HG02885 (cell line): Measurements from ENCODE around the gene P3H1.

Experiments used
- ATAC-seq: cut with Tn5 transposase; IDR thresholded peaks from one replicate; pipeline ENCODE4 v1.9.1; 2021; ENCODE audit warnings: mild to moderate bottlenecking; ENCODE audit not compliant: unreplicated experiment, poor library complexity

The P3H1 gene

DNA sequence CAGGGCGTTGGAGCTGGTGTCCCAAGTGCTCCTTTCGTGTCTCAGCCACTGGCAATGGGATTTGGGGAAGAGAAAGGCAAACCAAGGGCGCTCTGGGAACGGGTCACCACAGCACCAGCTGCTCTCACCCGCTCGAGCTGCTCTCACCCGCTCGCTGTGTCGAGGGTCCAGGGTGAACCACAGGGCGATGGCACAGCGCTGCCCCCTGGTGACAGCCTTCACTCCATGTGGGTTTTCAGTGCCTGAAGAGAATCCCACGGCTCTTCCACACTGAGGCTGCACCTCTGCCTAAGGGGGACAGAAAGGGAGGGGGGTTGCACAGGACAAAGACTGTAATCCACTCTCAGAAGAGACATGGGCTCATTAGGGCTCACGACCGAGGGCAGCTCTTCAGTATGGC is 19.7 kb downstream of the P3H1 start:
- no peak for ATAC-seq

DNA sequence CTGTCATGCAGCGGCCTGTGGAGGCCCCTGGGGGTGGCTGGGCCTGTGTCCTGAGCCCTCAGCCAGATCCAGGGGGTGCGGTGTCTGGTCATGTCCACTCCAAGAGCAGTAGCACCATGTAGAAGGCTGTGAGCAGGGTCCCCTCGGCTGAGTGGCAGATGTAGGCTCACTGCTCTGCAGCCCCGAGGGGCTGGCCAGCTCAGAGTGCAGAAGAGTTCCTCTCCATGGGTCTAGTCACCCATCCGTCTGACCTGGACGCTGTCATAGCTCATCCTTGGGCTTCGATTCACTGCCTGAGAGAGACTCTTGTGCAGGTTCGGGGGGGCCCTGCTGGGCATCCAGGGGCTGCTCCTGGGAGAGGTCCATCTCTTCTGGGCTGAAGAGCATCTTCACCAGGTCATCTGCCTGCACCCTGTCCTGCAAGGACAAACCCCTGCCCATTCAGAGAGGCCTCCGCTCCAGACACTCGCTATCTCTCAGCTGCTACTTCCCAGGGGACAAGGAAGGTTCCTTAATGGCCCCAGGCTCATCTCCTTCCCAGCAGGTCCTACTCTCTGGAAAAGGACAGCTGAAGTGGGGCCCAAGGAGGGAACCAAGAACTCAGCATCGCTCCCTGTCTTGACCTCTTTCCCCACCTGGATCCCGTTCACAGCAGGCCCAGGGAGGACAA is 20.3 kb downstream of the P3H1 start:
- ATAC-seq = no peak

DNA sequence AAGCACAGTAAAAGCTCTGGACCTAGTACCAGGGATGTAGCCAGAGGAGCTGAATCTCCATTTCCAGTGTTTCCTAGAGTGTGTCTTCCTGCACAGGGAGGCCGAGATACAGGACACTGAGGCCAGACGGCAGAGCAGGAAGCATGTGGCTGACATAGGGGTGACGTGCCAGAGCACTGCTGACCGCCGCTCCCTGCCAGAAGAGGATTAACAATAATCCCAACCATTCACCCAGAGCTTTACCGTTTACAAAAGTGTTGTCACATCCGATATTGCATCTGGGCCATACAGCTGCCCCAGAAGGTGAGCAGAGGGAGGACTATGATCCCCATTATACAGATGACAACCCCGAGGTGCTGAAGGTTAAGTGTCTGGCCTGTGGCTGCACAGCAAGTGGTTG is 21.0 kb downstream of the P3H1 start:
- no peak for ATAC-seq

DNA sequence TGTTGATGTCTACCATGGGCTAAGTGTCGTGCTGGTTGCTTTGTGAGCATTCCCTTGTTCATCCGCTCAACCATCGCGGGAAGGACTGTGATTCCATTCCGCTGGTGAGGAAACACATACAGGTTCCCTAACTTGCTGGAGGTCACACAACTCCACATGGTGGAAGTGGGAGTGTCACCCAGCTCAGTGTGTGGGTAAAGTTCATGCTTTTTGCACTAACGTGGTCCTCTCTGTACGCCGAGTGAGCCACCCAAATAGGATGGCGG is 22.7 kb downstream of the P3H1 start:
- ATAC-seq = no peak

DNA sequence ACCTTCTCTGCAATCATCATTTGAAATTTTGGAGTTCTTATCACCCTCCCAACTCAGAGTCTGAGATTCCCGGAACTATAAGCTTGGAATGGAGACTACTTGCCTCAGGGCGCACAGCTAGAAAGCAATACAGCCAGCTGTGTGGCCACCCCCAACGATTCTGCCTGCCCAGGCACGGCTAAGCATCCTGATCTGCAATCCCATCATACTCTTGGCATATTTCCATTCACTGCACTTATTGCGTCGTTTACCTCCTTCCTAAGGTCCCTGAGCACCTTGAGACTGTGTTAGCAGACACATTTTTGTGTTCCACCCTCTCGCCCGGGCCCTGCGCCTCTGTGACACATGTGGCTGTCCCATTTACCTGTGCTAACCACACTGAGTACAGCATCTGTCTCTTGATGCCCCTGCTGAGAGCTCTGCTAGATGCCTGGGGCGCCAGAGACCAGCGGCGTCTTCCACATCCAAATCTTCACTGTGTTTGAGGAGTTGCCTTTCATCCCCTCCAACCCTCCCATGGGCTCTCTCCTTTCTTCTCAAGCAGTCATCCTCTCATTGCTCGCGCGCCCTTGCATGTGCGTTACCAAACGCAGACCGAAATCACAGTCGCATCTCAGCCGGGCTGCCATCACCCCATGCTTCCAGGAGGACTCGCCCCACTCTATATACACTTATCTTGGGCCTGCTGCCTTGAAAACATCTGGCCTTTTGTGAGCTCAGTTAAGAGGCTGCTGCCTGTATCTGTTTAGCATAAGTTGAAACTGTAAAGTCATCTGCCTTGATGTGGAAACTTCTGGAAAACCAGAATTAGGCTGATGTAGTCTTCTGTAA is 23.3 kb downstream of the P3H1 start:
- ATAC-seq = no peak

DNA sequence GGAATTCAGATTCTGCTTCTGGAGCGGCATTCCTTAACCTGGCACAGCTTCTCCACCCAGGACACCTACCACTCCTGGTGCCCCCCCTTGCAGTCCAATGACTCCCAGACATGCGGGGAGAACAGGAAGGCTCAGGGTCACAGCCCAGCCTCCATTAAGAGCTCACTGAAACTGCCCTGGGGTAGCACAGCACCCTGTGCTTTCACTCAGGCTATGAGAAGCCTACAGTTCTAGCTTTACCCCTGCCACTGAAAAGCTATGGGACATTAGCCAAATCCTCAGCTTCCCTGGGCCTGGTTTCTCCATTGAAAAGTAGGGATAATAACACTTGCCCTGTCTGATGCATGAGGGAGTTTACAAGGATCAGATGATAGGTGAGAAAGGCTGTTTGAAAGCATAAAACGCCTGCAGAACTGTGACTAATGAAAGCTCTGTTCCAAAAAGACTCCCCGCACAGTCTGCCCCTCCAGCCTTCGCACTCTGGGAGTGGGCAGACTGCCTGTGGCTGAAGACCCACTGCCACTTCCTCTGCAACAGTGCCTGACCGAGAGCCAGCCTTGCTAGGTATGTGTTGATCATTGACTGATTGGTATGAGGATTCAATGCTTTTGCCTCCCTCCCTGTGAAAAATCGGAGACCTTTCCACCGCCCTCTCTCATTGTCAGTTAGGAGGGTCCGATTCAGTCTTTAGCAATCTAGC is 24.1 kb downstream of the P3H1 start:
- no peak for ATAC-seq

DNA sequence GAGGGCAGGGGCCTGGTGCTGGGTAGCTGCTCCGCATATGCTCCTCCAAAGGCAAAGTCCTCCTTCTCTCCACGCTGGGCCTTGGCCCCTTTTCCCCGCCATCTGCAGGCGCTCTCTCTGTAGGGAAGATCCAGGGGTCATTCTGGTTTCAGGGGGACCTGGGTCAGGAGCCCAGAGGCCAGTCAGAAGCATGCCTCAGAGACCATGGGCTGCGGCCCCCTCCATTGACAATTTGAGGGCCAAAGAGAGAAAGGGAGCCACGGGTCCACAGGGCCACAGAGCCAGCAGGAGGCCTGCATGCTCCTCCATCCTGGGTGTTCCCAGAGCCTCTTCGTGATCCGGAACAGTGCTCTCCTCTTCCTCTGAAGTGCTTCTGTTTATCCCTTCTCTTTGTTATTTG is 24.7 kb downstream of the P3H1 start:
- no peak for ATAC-seq

DNA sequence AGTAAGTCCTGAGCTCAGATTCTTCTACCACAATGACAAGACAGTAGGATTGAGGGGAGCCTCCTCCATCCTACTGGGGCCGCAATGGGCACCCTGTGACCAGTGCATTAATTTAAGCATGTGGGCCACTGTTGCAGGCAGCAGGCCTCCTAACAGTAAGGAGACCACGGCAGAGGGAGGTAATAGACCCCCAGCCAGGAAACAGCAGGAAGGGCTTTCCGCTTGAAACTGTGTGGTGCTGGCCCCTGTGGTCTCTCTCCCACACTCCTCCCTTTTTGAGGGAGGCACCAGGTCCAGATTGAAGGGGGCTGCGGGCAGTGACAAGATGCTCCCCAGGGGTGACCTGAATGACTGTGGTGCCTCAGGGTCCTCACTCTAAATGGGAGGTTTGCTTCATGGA is 25.1 kb downstream of the P3H1 start:
- ATAC-seq = no peak

DNA sequence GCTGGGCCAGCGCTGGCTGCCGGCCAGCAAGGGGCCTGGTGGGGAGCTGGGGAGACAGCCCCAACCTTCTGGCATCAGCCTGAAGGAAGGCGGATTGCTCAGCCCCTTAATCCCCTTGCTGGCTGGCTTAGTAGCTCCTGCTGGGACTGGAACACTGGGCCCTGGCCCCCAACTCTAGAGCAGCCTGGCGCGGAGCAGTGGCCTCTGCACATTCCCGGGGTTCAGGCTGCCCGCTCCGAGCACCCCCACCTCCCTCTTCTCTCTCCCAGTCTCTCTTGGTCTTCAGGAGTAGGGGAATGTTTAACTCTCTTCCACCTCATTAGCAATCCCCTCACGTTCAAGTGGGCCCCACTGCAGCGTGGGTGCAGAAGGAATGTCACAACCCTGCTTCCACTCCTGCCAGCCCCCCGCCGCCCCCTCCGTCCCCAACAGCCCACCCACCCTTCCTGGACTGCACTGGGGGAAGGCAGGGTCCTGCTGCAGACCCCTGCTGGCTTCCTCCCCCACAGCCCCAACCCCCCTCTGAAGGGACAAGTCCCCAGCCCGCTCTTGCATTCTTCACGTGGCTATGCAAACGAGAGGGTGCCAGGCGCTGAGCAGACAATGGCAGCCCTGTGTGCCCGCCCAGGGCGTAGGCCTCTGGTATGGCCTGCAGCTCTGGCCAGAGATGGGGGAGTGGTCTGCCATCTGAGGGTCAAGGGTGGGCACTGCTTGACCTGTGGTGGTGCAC is 25.8 kb downstream of the P3H1 start:
- ATAC-seq = no peak

DNA sequence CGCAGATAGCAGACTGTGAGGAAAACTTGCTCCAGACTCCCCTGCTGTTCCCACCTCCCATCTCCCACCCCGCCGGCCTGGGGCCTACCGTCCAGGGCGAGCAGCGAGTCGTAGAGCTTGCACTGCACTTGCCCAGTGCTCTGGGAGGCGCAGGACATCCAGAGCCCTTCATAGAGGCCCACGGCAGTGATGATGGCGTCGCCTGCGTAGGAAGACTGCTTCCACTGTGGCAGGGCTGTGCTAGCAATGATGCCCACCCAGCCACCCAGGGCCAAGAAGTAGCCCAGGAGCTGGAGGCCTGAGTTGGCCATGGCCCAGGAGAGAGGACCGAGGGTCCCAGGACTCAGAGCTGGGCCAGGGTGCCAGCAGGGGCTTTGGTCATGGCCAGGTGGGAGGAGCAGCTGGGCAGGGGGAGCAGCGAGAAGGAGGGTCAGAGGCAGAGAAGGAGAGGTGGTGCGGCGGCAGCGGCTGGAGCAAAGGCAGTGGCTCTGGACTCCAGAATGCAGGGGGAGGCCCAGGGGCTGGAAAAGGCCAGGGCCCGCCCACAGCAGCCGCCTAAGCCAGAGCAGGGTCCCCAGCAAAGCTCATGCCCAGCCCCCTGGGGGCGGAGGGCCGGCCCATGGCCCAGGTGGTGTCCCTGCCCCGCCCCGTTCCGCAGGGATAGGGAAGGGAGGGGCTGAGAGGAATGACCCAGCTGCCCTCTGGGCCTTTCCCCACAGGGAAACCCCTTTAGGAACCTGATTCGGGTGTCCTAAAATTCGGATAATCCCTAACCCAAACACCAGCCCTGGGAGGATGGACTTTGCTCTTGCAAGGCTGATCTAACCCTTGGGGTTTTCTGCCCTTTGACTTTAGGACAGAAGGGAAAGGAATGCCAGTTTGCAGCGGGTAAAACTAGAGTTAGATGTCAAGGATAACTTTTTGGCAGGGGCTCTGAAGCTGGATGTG is 26.8 kb downstream of the P3H1 start, which contains the start of gene CLDN19:
CLDN19 (minus strand) TSS at position 484 of the 948 bp plus-strand sequence; CDS start at position 311, 173 bp downstream.
- ATAC-seq = no peak

DNA sequence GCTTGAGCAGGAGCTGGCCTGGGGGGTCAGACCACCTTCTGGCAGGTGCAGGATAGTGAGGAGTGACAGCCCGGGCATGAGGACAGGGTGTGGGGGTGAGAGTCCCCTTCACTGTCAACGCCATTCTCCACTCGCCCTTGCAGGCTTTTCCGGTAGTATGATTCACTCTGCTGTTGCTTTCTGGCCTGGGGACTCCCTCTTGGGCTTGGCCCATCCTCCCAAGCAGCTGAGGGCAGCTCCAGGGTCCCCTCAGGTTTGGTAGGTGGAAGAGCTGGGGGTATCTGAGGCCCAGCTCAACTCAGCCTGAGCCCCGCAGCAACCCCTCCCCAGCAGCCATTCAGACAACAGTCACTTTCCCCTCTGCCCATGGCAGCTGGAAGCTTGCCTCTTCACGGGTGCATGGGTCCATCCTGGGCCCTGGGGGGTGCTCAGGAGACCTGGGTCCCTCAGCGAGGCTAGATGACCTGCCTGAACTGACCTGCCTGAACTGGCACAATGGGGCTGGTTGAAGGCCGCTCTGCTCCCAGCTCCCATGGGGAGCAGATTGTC is 28.1 kb downstream of the P3H1 start:
- ATAC-seq = no peak

DNA sequence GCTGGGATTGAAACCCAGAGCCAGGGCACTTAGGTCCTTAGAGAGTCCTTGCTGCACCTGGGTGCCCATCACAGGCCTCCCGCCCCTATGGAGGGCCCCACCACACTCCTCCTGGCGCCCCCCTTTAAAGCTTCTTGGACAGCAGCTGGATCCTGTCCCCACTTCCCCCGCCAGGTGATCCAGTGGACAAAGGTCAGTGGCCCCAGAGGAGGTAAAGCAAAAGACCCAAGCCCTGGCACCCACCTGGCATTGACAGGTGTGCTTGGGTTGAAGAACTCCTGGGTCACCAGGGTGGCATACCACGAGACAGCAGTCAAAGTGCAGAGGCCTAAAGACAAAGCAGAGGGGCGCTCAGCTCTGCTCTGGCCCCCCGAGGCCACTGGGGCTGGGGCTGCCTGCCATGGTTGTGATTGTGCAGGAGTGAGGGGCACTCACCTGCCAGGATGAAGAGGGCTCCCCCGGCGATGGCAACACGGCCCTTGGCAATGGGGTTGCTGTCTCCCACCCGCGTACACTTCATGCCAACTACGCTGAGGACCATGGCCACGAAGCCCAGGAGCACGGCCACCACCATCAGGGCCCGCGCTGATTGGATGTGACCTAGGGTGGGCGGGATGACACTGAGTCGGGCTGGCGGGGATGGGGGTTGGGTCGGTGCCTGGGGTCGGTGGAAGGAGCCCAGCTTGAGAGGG is 28.7 kb downstream of the P3H1 start:
- no peak for ATAC-seq

DNA sequence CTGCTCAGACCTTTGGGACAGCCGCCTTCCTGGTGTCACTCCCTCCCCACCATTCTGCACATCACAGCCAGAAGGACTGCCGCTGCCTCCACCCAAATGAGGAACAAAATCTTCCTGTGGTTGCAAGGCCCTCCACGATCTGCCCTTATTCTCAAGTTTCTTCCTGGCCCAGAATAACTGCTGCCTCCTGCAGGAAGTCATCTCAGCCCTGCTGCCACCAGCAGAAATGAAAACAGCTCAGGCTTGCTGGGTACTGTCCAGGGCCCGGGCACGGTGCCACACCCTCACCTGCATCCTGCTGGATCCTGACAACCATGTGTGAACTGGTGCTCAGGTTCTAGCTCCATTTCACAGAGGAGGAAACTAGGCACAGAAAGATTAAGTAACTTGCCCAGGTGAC is 29.6 kb downstream of the P3H1 start:
- no peak for ATAC-seq

DNA sequence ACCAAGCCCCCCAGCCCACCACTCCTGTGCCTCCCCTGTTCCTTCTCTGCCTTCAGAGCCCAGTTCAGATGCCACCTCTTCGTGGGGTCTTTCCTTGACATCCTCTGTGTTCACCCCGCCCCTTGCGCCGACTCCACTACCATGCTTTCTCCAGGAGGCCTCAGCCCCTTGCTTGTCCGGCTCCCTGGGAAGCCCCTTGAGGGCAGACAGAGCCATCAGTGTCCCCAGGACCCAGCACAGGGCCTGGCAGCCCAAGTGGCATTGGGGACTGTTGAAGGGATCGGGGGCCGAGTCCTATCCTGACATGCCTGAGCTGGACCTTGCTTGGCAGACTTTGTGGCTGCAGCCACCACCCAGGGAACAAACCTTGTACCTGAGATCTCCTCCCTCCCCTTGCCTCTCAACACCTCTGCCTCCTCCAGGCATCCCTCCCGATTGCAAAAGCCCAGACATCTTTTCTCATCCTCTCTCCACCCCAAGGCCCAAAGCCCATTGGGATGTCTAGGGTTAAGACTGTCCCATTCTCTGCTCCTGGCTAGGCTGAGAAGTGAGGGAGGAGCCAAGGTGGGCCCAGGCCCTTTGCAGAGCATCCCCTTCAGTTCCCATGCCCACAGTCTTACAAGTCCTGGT is 30.1 kb downstream of the P3H1 start:
- ATAC-seq = no peak

DNA sequence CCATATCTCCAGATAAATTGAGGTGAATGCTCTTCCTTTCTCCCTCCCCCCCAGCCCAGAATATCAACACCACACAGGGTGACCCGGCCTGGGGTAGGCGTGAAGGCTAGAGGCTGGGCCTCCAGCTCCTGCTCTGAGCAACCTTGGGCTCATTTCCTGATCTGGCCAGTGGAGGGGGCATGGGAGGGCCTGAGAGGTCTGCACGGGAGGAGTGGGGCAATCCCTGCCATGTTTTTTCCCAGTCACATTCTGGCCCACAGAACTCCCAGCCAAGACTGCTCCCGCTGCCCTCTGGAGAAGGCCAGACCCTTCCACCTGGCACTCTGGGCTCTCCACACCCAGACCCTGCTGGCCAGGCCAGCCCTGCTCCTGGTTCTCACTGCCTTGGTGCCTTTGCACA is 30.7 kb downstream of the P3H1 start:
- no peak for ATAC-seq

DNA sequence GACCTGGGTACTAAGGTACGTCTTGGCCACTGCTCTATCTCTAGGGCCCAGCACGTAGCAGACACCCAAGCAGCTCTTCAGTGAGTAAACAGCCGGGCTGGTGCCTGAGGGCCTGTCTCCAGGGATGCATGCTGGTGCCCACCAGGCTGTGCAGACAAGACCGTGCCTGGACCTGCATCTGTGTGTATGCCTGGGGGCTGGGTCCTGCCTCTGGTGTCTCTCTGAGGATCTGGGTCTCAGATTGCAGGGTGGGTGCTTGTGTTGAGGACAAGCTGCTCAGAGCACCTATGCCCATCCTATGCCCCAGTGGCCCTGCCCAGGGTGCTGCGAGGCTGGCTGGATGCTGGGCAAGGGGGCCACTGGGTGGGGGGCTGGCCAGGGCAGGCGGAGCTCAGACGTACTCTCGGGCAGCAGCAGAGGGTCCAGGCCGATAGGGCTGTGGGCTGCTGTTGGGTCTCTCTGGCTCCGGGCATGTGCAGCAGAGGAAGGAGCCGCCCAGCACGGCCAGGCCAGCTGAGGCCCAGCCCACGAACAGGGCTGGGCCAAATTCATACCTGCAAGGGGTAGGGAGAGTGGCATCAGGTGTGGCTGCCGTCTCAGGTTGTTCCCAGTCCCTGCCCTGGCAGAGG is 31.2 kb downstream of the P3H1 start:
- ATAC-seq = no peak

DNA sequence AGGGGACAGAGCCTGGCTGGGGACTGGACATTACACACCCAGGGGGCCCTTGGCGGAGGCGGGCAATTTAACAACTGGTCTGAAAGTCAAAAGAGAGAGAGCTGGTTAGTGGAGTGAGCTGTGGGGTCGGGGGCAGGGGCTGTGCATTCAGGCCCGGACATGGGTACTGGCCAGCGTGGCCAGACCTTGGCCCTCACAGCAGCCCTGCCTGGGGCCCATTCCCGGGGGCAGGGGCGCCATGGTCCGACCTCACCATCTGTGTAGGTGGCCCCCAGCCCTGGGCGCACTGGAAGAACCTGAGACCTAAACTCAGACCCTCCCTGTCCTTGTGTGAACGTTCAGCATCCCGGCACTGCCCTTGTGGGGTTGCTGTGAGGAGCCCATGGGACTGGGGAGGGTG is 31.8 kb downstream of the P3H1 start:
- no peak for ATAC-seq
